WERI-Rb-1 (cell line): Measurements from ENCODE around the gene ASPHD2.
A peak's percentile ranks its signal among the peaks of the same experiment; 100 is the strongest.

Experiments
- DNase-seq: peaks from one replicate; pipeline ENCODE4 v3.0.0-alpha.2; 2020
- H3K27ac ChIP-seq: fragments of 250-450 bp; sonication (Bioruptor Pico); 2 replicates; pipeline ENCODE4 v1.5.1; 2020; ENCODE audit warnings: mild to moderate bottlenecking, moderate library complexity
- H3K27me3 ChIP-seq: fragments of 250-450 bp; sonication (Bioruptor Pico); 2 replicates; pipeline ENCODE4 v1.5.1; 2021; ENCODE audit warnings: mild to moderate bottlenecking, low read depth, moderate library complexity; ENCODE audit not compliant: insufficient read depth, severe bottlenecking
- H3K36me3 ChIP-seq: fragments of 250-450 bp; sonication (Bioruptor Pico); 2 replicates; pipeline ENCODE4 v1.5.1; 2020; ENCODE audit warnings: mild to moderate bottlenecking, moderate library complexity
- H3K4me3 ChIP-seq: 2 replicates; pipeline ENCODE4 v1.5.1; 2011; ENCODE audit warnings: low read depth, mild to moderate bottlenecking, control low read depth, low read length
- H3K9me3 ChIP-seq: fragments of 250-450 bp; sonication (Bioruptor Pico); 2 replicates; pipeline ENCODE4 v1.5.1; 2021; ENCODE audit warnings: mild to moderate bottlenecking, moderate library complexity; ENCODE audit not compliant: severe bottlenecking
- CTCF ChIP-seq: IDR thresholded peaks from 2 replicates; pipeline ENCODE4 v1.5.1; 2011; ENCODE audit warnings: low read depth, mild to moderate bottlenecking, control low read depth, inconsistent platforms, low read length

The ASPHD2 gene

GRCh38 chr22:26418620-26419019, 10.4 kb upstream of the ASPHD2 start:
- no peak for TF ChIP-seq CTCF

GRCh38 chr22:26426924-26427323, 2.1 kb upstream of the ASPHD2 start:
- no peak for DNase-seq
- Histone ChIP-seq H3K9me3 (no peaks in the 10 kb centered on the region), H3K4me3 (no peak overlapping the region), H3K27me3 (no peaks in the 10 kb centered on the region), H3K36me3 (no peaks in the 10 kb centered on the region), H3K27ac (no peak overlapping the region)
- no peak for TF ChIP-seq CTCF

More at GRCh38 chr22:26418620-26419019, 10.4 kb upstream of the ASPHD2 start:
- DNase-seq = no peak
- H3K36me3 ChIP-seq = no peaks in the 10 kb centered on the region
- H3K4me3 ChIP-seq = no peak overlapping the region
- H3K27ac ChIP-seq = no peak overlapping the region
- H3K9me3 ChIP-seq = no peaks in the 10 kb centered on the region
- no peaks in the 10 kb centered on the region for H3K27me3 ChIP-seq

GRCh38 chr22:26429458-26430286, 612 bp downstream of the ASPHD2 start:
- peaks cover 9% of the 10 kb centered on the region for H3K36me3 ChIP-seq
- TF ChIP-seq CTCF = no peak
- no peaks in the 10 kb centered on the region for H3K9me3 ChIP-seq
- no peak overlapping the region for H3K27ac ChIP-seq
- peak; percentile 25 for DNase-seq
- H3K27me3 ChIP-seq = no peaks in the 10 kb centered on the region
- H3K4me3 ChIP-seq = peak overlapping the region; percentile 55

- no peak for TF ChIP-seq CTCF
Observed at GRCh38 chr22:26430600-26430999, 1.5 kb downstream of the ASPHD2 start.

GRCh38 chr22:26431261-26431995, 2.4 kb downstream of the ASPHD2 start:
- peaks cover 18% of the 10 kb centered on the region for H3K36me3 ChIP-seq
- no peak overlapping the region for H3K27ac ChIP-seq
- DNase-seq = no peak
- no peak overlapping the region for H3K4me3 ChIP-seq
- no peaks in the 10 kb centered on the region for H3K27me3 ChIP-seq
- no peak for TF ChIP-seq CTCF
- H3K9me3 ChIP-seq = no peaks in the 10 kb centered on the region

More at GRCh38 chr22:26430600-26430999, 1.5 kb downstream of the ASPHD2 start:
- DNase-seq = no peak
- Histone ChIP-seq H3K9me3 (no peaks in the 10 kb centered on the region), H3K36me3 (peaks cover 18% of the 10 kb centered on the region), H3K27ac (no peak overlapping the region), H3K27me3 (no peaks in the 10 kb centered on the region), H3K4me3 (no peak overlapping the region)
